K562 (cell line): Measurements from ENCODE around the gene FUCA1. TPM values are rescaled to one million over a fixed set of nuclear protein-coding genes. Genes with fewer than 3 reads are reported as not detected.

Source experiments
- BCOR ChIP-seq: fragments of 450-650 bp; IDR thresholded peaks from 2 replicates; pipeline ENCODE4 v1.6.1; 2016
- DACH1 ChIP-seq: fragments of 450-650 bp; IDR thresholded peaks from 2 replicates; pipeline ENCODE4 v1.6.1; 2018; ENCODE audit not compliant: partially characterized antibody
- KAT2B ChIP-seq: IDR thresholded peaks from one replicate; pipeline ENCODE4 v1.6.1; 2012; ENCODE audit warnings: low read depth, mild to moderate bottlenecking, control low read depth, inconsistent platforms, low read length, moderate library complexity
- MAFF ChIP-seq: IDR thresholded peaks from 2 replicates; pipeline ENCODE4 v1.6.1; 2012; ENCODE audit warnings: low read length, improper control_type of control experiment
- RNF2 ChIP-seq: sonication (generic); IDR thresholded peaks from 2 replicates; pipeline ENCODE4 v1.6.1; 2016
- SMAD1 ChIP-seq: fragments of 150-350 bp; IDR thresholded peaks from 2 replicates; pipeline ENCODE4 v1.6.1; 2014; ENCODE audit warnings: low read length, low read depth; ENCODE audit not compliant: partially characterized antibody
- TRIM25 ChIP-seq: fragments of 450-650 bp; IDR thresholded peaks from 2 replicates; pipeline ENCODE4 v1.7.0; 2016; ENCODE audit warnings: borderline replicate concordance
- TSHZ1 ChIP-seq: fragments of 250-450 bp; sonication (Bioruptor Pico); IDR thresholded peaks from 2 replicates; pipeline ENCODE4 v1.4.0; 2020; ENCODE audit warnings: mild to moderate bottlenecking, moderate library complexity
- USF1 ChIP-seq: sonication (generic); formaldehyde crosslinking; IDR thresholded peaks from 2 replicates; pipeline ENCODE4 v1.9.0; 2022; ENCODE audit warnings: mild to moderate bottlenecking, missing genetic modification reagents
- ZFPM2 ChIP-seq: fragments of 250-450 bp; sonication (Bioruptor Pico); IDR thresholded peaks from 2 replicates; pipeline ENCODE4 v1.5.1; 2022; ENCODE audit warnings: mild to moderate bottlenecking
- polyA plus RNA-seq, 8 experiments: library from polyadenylated mRNA; depleted of rRNA in 4 of 8; stranded (reverse) in 5 of 8; unstranded in 3 of 8; fragments of >200 nt; fragmentation: Nextera tagmentation in 2 of 8; fragmentation: Illumina TruSeq in 1 of 8; extraction: Ambion mirVana in 2 of 8; extraction: Trizol in 1 of 8; gene quantifications; 2 replicates each; pipeline versions ENCODE4 v1.2.1 to v1.2.3, GENCODE V29; 2011 to 2014; ENCODE audit warnings: inconsistent platforms in 1 of 8, missing spikeins in 1 of 8
- total RNA-seq, 7 experiments: library from RNA; depleted of rRNA in 6 of 7; stranded (reverse); fragments of >200 nt in 6 of 7; fragmentation: Illumina TruSeq in 2 of 7; extraction: Trizol in 2 of 7; gene quantifications; 2 replicates each; pipeline versions ENCODE4 v1.2.1 to v1.2.3, GENCODE V29; 2011 to 2021; ENCODE audit warnings: low replicate concordance in 1 of 7
- TF ChIP-seq, protein P1 (sequence below), 2 experiments: fragments of 200-800 bp in 1 of 2; sonication (Bioruptor generic) in 1 of 2; sonication (generic) in 1 of 2; formaldehyde crosslinking in 1 of 2; IDR thresholded peaks in 1 of 2; conservative IDR thresholded peaks in 1 of 2; 2 replicates each; pipeline versions ENCODE4 v1.5.0 to v1.6.1; 2016 to 2020; ENCODE audit warnings: missing compliant biosample characterization in 1 of 2, missing genetic modification characterization in 1 of 2, missing genetic modification reagents in 1 of 2
- TF ChIP-seq, protein P2 (sequence below): sonication (generic); formaldehyde crosslinking; IDR thresholded peaks from 2 replicates; pipeline ENCODE4 v1.8.0; 2022; ENCODE audit warnings: mild to moderate bottlenecking, missing genetic modification reagents
- TF ChIP-seq, protein P3 (sequence below): fragments of 450-650 bp; IDR thresholded peaks from 2 replicates; pipeline ENCODE4 v1.6.1; 2016; ENCODE audit warnings: mild to moderate bottlenecking

FUCA1 gene
- total and polyA plus RNA-seq, 9 of the 15 experiments (the other 6 are each of a cell fraction or from before 2014, with no cell fraction given), result 7.0 to 20.5 (median 13.5) TPM

DNA sequence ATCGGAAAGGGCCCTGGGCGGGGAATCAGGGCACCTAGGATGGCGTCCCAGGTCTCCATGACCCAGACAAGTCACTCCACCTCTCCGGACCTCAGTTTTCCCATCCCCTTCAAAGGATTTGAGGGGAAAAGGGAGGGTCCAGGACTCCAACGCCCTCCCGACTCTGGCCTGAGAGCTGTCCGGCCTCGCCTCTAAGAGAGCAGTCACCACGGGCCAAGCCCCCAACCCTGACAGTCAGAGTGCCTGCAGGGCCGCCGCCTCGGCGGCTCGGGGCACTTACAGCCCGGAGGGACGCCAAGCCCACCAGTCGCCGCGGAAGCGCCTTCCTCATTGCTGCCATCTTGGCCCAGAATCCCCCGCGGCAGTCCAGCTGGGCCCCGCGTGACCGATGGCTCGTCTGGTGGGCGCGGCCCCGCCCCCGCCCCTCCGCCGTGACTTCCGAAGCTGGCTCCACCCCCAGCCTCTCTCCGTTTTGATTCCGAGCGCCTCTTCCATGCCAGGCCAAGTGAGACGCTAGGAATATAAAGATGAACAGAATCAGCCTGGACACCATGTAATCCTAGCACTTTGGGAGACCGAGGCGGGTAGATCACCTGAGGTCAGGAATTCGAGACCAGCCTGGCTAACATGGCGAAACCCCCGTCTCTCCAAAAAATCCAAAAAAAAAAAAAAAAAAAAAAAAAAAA lies 42.9 kb downstream of the FUCA1 start, which contains the start of gene HMGCL (continued):
- TF ChIP-seq ZFPM2 (CRISPR knock-in tag) (peak; percentile 75; the same call in 1 of the 2 replicates), BCOR (no peak), RNF2 (0 out of 2 replicates have a peak, but pooled peaks have one; percentile 44), TRIM25 (no peak), USF1 (CRISPR knock-in tag) (peak; percentile 96), KAT2B (no peak), DACH1 (peak; percentile 98), TSHZ1 (CRISPR knock-in tag) (no peak), MAFF (no peak), SMAD1 (no peak)
- TF ChIP-seq, protein P1, sequence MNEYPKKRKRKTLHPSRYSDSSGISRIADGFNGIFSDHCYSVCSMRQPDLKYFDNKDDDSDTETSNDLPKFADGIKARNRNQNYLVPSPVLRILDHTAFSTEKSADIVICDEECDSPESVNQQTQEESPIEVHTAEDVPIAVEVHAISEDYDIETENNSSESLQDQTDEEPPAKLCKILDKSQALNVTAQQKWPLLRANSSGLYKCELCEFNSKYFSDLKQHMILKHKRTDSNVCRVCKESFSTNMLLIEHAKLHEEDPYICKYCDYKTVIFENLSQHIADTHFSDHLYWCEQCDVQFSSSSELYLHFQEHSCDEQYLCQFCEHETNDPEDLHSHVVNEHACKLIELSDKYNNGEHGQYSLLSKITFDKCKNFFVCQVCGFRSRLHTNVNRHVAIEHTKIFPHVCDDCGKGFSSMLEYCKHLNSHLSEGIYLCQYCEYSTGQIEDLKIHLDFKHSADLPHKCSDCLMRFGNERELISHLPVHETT (CRISPR knock-in tag; conservative IDR thresholded peaks at IDR 0.05 in 1 of 2, IDR thresholded peaks at IDR 0.05 in 1 of 2), result peak in 1 of 2 experiments; percentile 64; a peak in 1 of 4 replicates
- TF ChIP-seq, protein P2, sequence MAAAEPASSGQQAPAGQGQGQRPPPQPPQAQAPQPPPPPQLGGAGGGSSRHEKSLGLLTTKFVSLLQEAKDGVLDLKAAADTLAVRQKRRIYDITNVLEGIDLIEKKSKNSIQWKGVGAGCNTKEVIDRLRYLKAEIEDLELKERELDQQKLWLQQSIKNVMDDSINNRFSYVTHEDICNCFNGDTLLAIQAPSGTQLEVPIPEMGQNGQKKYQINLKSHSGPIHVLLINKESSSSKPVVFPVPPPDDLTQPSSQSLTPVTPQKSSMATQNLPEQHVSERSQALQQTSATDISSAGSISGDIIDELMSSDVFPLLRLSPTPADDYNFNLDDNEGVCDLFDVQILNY (CRISPR knock-in tag), result no peak
- TF ChIP-seq, protein P3, sequence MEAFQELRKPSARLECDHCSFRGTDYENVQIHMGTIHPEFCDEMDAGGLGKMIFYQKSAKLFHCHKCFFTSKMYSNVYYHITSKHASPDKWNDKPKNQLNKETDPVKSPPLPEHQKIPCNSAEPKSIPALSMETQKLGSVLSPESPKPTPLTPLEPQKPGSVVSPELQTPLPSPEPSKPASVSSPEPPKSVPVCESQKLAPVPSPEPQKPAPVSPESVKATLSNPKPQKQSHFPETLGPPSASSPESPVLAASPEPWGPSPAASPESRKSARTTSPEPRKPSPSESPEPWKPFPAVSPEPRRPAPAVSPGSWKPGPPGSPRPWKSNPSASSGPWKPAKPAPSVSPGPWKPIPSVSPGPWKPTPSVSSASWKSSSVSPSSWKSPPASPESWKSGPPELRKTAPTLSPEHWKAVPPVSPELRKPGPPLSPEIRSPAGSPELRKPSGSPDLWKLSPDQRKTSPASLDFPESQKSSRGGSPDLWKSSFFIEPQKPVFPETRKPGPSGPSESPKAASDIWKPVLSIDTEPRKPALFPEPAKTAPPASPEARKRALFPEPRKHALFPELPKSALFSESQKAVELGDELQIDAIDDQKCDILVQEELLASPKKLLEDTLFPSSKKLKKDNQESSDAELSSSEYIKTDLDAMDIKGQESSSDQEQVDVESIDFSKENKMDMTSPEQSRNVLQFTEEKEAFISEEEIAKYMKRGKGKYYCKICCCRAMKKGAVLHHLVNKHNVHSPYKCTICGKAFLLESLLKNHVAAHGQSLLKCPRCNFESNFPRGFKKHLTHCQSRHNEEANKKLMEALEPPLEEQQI, result no peak
